BE2C (cell line): Measurements from ENCODE around the gene BMPER.

Experiments
- DNase-seq: peaks from one replicate; pipeline ENCODE4 v3.0.0-alpha.2; 2020
- H3K27me3 ChIP-seq: fragments of 250-450 bp; sonication (Bioruptor Pico); 2 replicates; pipeline ENCODE4 v1.5.1; 2020; ENCODE audit warnings: mild to moderate bottlenecking
- H3K36me3 ChIP-seq: fragments of 250-450 bp; sonication (Bioruptor Pico); 2 replicates; pipeline ENCODE4 v1.5.1; 2020; ENCODE audit warnings: mild to moderate bottlenecking
- H3K4me1 ChIP-seq: fragments of 250-450 bp; sonication (Bioruptor Pico); 2 replicates; pipeline ENCODE4 v1.5.1; 2020
- H3K4me3 ChIP-seq: 2 replicates; pipeline ENCODE4 v1.5.1; 2011; ENCODE audit warnings: low read depth, low read length
- H3K9me3 ChIP-seq: fragments of 250-450 bp; sonication (Bioruptor Pico); 2 replicates; pipeline ENCODE4 v1.5.1; 2020
- TF ChIP-seq, protein P1 (sequence below): IDR thresholded peaks from 2 replicates; pipeline ENCODE4 v1.5.1; 2012; ENCODE audit warnings: mild to moderate bottlenecking, low read depth, low read length

Gene BMPER

DNA sequence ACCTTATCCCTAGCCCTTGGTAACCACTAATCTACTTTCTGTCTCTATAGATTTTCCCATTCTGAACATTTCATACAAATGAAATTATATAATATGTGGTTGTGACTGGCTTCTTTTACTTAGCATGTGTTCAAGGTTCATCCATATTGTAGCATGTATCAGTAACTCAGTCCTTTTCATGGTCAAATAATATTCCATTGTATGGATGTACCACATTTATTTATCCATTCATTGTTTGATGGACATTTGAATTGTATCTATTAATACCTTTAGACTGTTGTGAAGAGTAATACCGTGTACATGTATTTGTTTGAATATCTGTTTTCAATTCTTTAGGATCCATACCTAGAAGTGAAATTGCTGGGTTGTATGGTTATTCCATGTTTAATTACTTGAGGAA is 210.2 kb downstream of the BMPER start:
- Histone ChIP-seq H3K9me3 (no peaks in the 10 kb centered on the region), H3K27me3 (no peaks in the 10 kb centered on the region), H3K4me1 (no peaks in the 10 kb centered on the region), H3K36me3 (no peaks in the 10 kb centered on the region), H3K4me3 (no peak overlapping the region)
- TF ChIP-seq, protein P1, sequence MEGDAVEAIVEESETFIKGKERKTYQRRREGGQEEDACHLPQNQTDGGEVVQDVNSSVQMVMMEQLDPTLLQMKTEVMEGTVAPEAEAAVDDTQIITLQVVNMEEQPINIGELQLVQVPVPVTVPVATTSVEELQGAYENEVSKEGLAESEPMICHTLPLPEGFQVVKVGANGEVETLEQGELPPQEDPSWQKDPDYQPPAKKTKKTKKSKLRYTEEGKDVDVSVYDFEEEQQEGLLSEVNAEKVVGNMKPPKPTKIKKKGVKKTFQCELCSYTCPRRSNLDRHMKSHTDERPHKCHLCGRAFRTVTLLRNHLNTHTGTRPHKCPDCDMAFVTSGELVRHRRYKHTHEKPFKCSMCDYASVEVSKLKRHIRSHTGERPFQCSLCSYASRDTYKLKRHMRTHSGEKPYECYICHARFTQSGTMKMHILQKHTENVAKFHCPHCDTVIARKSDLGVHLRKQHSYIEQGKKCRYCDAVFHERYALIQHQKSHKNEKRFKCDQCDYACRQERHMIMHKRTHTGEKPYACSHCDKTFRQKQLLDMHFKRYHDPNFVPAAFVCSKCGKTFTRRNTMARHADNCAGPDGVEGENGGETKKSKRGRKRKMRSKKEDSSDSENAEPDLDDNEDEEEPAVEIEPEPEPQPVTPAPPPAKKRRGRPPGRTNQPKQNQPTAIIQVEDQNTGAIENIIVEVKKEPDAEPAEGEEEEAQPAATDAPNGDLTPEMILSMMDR: no peak
- DNase-seq: no peak

DNA sequence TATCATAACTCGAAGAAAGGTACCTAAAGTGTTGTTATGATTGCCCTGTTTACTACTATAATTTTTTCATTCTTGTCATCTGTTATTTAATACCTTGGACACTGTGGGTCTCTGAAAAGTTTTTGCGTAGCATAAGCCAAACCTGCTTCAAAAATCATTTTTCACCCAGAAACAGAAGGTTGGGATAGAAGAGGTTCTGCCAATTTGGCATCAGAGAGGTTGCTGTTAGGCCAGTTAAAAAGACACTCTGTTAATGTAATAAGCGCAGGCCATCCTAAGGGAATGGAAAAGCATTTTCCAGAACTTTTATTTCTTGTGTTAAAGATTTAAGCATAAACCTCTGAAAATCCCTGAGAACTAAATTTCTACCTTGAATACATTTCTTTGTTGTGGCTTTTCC is 212.2 kb downstream of the BMPER start:
- no peaks in the 10 kb centered on the region for H3K4me1 ChIP-seq
- no peaks in the 10 kb centered on the region for H3K9me3 ChIP-seq
- no peaks in the 10 kb centered on the region for H3K27me3 ChIP-seq
- TF ChIP-seq, protein P1: no peak
- H3K4me3 ChIP-seq: no peak overlapping the region
- H3K36me3 ChIP-seq: no peaks in the 10 kb centered on the region
- no peak for DNase-seq

DNA sequence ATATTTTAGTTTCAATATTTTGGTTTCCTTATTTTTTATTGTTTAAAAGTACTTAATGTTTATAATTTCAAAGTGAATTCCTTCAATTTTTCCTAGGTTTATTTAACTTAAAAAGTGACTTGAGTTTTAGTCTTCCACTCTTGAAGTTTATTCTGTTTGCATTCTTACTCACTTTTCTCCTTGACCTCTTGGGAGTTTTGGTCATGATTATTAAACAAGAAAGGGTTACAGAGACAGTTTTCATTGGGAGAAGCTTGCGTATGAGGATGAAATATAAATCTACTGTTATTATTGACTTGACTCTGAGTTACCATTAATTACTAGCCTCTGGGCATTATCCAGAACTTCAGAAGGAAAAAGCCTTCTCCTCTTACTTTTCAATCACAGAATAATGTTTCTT is 216.0 kb downstream of the BMPER start:
- Histone ChIP-seq H3K27me3 (no peaks in the 10 kb centered on the region), H3K4me1 (no peaks in the 10 kb centered on the region), H3K9me3 (no peaks in the 10 kb centered on the region), H3K36me3 (no peaks in the 10 kb centered on the region), H3K4me3 (no peak overlapping the region)
- TF ChIP-seq, protein P1: no peak
- no peak for DNase-seq

DNA sequence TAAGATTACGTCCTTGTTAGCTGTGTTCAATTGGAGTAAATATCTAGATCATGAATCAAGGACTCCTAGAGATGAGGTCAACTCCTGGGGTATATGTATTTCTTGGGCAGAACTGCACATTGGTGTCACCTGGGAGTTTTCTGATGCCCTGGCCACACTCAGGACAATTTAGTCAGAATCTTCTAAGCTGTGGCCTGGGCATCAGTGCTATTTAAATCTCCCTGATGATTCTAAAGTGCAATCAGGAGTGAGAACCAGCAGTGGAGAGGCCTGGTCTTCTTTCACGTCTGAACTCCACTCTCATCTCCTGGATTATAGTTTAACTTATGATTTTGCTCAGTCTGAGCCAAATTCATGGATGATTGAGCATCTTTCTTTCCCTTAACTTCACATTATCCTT is 218.0 kb downstream of the BMPER start:
- no peak for DNase-seq
- Histone ChIP-seq H3K9me3 (no peaks in the 10 kb centered on the region), H3K36me3 (no peaks in the 10 kb centered on the region), H3K4me1 (no peaks in the 10 kb centered on the region), H3K27me3 (no peaks in the 10 kb centered on the region), H3K4me3 (no peak overlapping the region)
- TF ChIP-seq, protein P1: no peak

DNA sequence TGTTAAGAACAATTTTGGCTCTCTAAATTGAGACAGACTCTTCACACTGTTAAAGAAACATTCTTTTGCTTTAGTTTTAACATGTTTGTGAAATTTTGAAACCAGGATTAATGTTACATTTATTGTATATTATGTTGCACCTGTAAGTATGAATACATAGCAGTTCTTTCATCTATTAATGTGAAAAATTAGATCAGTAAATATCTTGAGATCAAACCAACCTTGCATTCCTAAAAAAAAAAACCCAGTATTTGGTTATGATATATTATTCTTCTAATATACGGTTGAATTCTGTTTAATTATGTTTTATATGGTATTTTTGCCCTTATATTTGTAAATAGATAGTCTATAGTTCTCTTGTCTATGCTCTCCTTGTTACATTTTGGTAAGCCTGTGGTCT is 219.4 kb downstream of the BMPER start:
- Histone ChIP-seq H3K4me3 (no peak overlapping the region), H3K36me3 (no peaks in the 10 kb centered on the region), H3K27me3 (no peaks in the 10 kb centered on the region), H3K4me1 (no peaks in the 10 kb centered on the region), H3K9me3 (no peaks in the 10 kb centered on the region)
- DNase-seq: no peak
- TF ChIP-seq, protein P1: no peak

DNA sequence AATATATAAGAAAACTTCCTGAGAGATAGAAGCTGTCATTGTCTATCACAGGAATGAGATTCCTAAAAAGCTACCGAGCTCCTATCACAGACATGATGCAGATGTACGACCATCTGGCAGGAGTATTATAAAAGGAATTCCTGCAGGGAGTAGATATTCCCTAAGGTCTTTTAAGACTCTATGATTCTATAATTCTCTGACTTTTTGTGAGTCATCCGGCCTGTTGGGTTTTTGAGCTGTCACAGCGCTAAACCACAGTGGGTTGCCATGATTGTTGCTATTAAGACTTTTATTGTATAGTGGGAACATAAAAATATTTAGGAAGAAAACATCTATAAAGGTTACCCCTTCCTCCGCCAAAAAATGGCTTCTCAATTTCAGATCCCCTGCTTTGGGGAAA is 223.4 kb downstream of the BMPER start:
- Histone ChIP-seq H3K9me3 (no peaks in the 10 kb centered on the region), H3K36me3 (no peaks in the 10 kb centered on the region), H3K4me1 (no peaks in the 10 kb centered on the region), H3K27me3 (no peaks in the 10 kb centered on the region), H3K4me3 (no peak overlapping the region)
- TF ChIP-seq, protein P1: no peak
- DNase-seq: no peak
